ENCODE data around the gene GARIN3. TPM values are rescaled to one million over a fixed set of nuclear protein-coding genes. Genes with fewer than 3 reads are reported as not detected.

Gene GARIN3
- total RNA-seq, result not detected

GRCh38 chr5:157166214-157167213 lies at the start of gene GARIN3:
TSS of gene GARIN3 (minus strand) at chr5:157166264. CDS start at chr5:157166168, 96 bp downstream.

GRCh38 chr5:157180374-157181264 lies 14.6 kb upstream of the GARIN3 start, which contains the start of gene ITK:
TSS of gene ITK (plus strand) at chr5:157180840. CDS start at chr5:157180978, 138 bp downstream.

DNA sequence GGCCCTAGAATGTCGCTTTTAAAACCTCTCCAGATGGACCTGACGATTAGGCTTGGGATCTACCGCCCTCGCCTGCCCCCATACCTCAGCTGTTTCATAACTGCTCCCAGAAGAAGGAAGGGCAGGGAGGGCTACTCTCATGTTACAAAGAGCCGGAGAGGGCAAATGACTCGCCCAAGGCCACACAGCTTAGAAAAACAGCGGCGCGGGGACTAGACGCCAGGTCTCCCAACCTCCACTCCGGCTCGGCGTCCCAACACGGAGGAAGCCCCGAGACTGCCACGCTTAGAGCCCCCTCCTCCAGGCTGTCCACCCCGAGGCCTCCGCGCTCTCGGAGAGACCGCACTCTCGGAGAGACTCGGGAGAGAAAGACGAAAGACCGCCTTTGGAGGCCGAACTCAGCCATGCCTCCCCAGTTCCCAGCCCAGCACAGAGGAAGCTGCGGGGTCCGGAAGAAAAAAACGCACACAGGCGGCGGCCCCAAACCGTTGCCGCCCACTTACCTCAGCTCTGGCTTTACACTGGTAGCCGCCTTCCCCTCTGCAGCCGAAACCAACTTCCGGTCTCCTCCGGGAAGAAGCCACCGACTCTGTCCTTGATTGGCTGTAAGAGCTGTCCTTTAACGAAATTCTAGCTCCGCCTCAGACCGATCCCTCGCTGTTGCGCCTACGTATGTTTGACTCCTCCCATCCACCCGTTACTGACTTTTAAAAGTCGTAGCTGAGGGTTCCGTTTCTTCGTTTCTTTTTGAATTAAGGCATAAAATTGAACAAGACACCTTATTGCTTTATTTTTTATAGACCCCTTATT lies 23.5 kb downstream of the GARIN3 start, which contains the start of gene MED7:
MED7 (minus strand) TSS at position 549 of the 810 bp plus-strand sequence. CDS start 3,434 bp downstream, outside the sequence.

Other genes with a start within 250 kb of the GARIN3 start
- gene TIMD4, start 203.0 kb downstream of the GARIN3 start, total RNA-seq, result 0.23 TPM
- gene HAVCR1, start 107.1 kb downstream of the GARIN3 start, total RNA-seq, result 0.23 TPM
- 11.1 TPM for gene HAVCR2, start 57.2 kb downstream of the GARIN3 start, total RNA-seq
- 39.7 TPM for gene MED7, start 23.4 kb downstream of the GARIN3 start, total RNA-seq
- gene ITK, start 14.6 kb upstream of the GARIN3 start, total RNA-seq, result 0.23 TPM
- 123 TPM for gene CYFIP2, start 99.9 kb upstream of the GARIN3 start, total RNA-seq